ENCODE data around the gene EFNA5.
"Not testable (repeated sequence)": the region's sequence is repeated elsewhere in the genome, so short reads cannot be mapped to it uniquely, and the experiment has no call there.

The EFNA5 gene

DNA sequence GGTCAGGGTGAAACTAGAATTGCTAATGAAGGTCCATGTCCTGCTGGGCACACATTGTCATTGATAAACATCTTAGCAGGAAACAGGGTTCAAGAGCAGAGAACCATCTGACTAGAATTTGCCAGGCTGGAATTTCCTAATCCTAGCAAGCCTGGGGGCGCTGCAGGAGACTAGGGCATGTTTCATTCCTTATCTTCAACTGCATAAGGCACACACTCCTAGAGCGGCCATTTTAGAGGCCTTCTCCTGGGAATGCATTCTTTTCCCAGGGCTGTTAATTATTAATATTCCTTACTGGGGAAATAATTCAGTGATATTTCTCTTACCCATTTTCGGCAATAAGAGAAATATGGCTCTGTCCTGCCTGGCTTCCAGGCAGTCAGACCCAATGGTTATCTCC, 324.2 kb downstream of the EFNA5 start:
- not testable (repeated sequence) for DNase-seq

GRCh38 chr5:107342371-107342770, 328.4 kb downstream of the EFNA5 start:
- DNase-seq = no peak

DNA sequence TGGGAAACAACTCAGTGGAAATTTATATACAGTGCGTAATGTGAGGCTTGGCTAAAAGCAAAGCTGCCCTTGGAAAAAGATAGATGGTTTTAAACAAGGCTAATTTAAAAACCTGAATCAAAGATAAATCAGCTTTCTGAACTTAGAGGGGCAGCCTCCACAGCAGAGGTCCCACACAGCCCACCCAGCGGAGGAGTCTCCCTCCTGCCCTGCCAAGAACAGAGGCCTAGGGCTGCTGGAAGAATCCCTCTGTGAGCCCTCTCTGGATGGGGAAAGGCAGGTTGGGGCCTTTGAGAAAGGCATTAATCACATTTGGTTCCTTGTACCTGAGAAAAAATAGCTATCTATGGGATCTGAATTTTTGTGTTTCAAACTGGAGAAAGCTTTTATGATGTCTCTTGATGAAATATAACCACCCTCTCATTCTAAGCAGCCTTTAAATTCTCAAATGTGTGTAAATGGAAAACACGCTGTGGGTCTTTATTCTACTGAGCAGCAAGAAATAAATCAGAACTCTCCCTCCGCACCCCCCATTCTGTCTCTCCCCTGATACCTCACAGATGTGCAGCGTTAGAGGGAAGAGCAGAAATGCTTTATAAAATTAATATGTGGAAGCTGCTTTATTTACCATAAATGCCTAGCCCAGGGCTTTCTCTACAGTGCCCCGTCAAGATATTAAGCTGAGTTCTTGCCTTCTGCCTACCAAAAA, 329.2 kb downstream of the EFNA5 start:
- no peak for DNase-seq

DNA sequence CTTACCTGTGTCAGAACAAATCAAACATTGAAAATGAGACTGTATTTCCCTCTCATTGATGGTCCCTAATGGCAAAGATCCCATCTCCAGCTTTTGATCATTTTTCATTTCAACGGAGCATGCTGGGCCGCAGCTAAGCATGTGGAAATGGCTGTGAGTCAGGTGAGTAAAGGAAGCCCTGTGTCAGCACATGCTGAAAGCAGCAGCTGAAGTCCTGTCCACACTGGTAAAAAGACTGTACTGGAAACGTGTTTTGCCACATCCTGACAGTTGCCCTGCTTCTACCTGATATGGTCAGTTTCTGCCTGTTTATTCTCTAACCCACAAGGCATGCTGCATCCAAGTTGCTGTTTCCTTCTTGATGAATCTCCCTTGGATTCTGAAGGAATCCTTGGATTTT, 330.1 kb downstream of the EFNA5 start:
- no peak for DNase-seq

DNA sequence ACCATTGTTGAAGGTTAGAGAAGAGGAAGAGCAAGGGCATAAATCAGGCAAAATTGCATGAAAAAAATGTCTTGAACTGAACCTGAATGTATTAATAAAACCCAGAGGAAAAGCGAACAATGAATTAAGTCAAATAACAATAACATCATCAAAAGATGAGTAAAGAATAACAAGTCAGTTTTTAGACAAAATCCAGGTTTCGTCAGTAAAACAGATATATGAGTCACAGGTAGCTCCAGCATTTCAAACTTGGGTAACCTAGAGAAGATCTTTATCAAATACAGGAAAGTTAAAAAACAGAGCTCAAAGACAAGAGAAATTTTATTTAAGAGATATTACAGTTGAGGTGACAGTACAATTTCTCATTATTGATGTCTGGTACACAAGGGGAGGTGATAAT, 332.4 kb downstream of the EFNA5 start:
- no peak for DNase-seq

DNA sequence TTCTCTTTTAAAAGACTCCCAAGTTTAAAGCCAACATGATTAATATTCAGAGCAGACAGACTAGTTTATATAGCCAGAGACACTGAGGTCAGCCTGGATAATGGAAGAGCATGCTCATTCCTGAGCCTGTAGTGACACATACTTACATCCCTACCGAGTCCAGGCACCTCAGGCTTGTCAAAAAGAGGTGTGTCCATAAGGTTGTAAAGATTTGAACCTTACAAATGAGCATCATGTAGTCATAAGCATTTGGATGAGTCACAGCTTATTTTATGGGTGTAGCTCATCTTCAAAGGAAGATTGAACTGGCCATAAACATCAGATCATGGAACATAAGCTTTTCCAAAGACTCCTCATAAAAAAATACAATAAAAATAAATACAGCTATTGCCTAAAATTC, 333.5 kb downstream of the EFNA5 start:
- no peak for DNase-seq

GRCh38 chr5:107331882-107332281, 338.9 kb downstream of the EFNA5 start:
- DNase-seq = no peak

- no peak for DNase-seq
Observed at GRCh38 chr5:107331312-107331711, 339.4 kb downstream of the EFNA5 start.

GRCh38 chr5:107330903-107331302, 339.8 kb downstream of the EFNA5 start:
- DNase-seq = no peak

DNA sequence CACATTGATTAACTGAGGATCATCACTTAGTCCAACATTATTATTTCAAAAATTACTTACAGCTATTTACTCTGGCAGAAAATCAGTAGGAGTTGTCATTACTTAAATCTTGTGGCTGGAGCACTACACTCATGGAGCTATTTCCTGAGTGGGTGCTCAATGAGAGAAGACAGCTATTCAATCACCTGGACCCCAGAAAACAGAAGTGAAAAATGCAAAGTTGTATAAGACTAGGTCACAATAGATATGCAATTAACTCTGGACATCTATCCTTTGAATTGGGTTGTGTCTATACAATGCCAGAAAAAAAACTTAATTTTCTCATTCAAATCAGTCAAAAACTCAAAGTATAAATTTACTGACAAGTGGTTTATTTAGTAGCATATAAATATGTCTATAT, 340.9 kb downstream of the EFNA5 start:
- no peak for DNase-seq
